Retinal pigment epithelial cell (primary cell): ENCODE data around the gene CHFR.
"Not testable (repeated sequence)": the region's sequence is repeated elsewhere in the genome, so short reads cannot be mapped to it uniquely, and the experiment has no call there.

Experiments
- DNase-seq: peaks from one replicate; pipeline ENCODE4 v3.0.0-alpha.2; 2010; ENCODE audit warnings: low read depth
- H3K4me3 ChIP-seq: 2 replicates; pipeline ENCODE4 v1.5.1; 2011; ENCODE audit warnings: mild to moderate bottlenecking, low read length, control low read depth, moderate library complexity
- CTCF ChIP-seq: conservative IDR thresholded peaks from 2 replicates; pipeline ENCODE4 v1.5.1; 2011; ENCODE audit warnings: low read depth, low read length, control low read depth, inconsistent platforms

The CHFR gene

GRCh38 chr12:132848521-132848920 lies 38.9 kb downstream of the CHFR start:
- no peak for DNase-seq
- no peak overlapping the region for H3K4me3 ChIP-seq
- no peak for TF ChIP-seq CTCF

GRCh38 chr12:132847363-132848356 lies 39.7 kb downstream of the CHFR start:
- no peak overlapping the region for H3K4me3 ChIP-seq
- TF ChIP-seq CTCF: no peak
- DNase-seq: no peak

GRCh38 chr12:132844681-132845080 lies 42.7 kb downstream of the CHFR start:
- not testable (repeated sequence) for DNase-seq

GRCh38 chr12:132842449-132843045 lies 44.9 kb downstream of the CHFR start:
- no peak for DNase-seq
- H3K4me3 ChIP-seq: no peak overlapping the region
- TF ChIP-seq CTCF: no peak

More at GRCh38 chr12:132844681-132845080, 42.7 kb downstream of the CHFR start:
- not testable (repeated sequence) for H3K4me3 ChIP-seq

GRCh38 chr12:132841151-132841550 lies 46.3 kb downstream of the CHFR start:
- no peak for TF ChIP-seq CTCF
- DNase-seq: no peak
- H3K4me3 ChIP-seq: no peak overlapping the region

- no peak for TF ChIP-seq CTCF
- H3K4me3 ChIP-seq: no peak overlapping the region
- DNase-seq: no peak
Observed at GRCh38 chr12:132840536-132840935, 46.9 kb downstream of the CHFR start.

GRCh38 chr12:132839558-132840235 lies 47.7 kb downstream of the CHFR start:
- no peak for TF ChIP-seq CTCF
- H3K4me3 ChIP-seq: no peak overlapping the region
- DNase-seq: no peak
